GM12891 (cell line): ENCODE measurements around the gene SLC8A2.

Experiments
- PAX5 ChIP-seq: IDR thresholded peaks from 2 replicates; pipeline ENCODE4 v1.6.1; 2011; ENCODE audit warnings: low read length, moderate library complexity, mild to moderate bottlenecking; ENCODE audit not compliant: insufficient read depth, severe bottlenecking
- POLR2A ChIP-seq: IDR thresholded peaks from 2 replicates; pipeline ENCODE4 v1.6.1; 2011; ENCODE audit warnings: low read depth, low read length, control low read depth
- POLR2AphosphoS5 ChIP-seq: IDR thresholded peaks from 2 replicates; pipeline ENCODE4 v1.6.1; 2011; ENCODE audit warnings: low read depth, low read length, control low read depth
- POU2F2 ChIP-seq: IDR thresholded peaks from 2 replicates; pipeline ENCODE4 v1.6.1; 2011; ENCODE audit warnings: low read depth, mild to moderate bottlenecking, control low read depth, low read length, moderate library complexity
- SPI1 ChIP-seq: IDR thresholded peaks from 2 replicates; pipeline ENCODE4 v1.6.1; 2011; ENCODE audit warnings: low read depth, low read length, control low read depth
- TAF1 ChIP-seq: IDR thresholded peaks from 2 replicates; pipeline ENCODE4 v1.6.1; 2011; ENCODE audit warnings: low read depth, low read length, control low read depth

- TF ChIP-seq POLR2A (no peak), POLR2AphosphoS5 (no peak), SPI1 (no peak), TAF1 (no peak), PAX5 (no peak), POU2F2 (no peak)
These were observed at the start of gene SLC8A2 for GRCh38 chr19:47471733-47472457.
